Measurements from ENCODE around the gene RHBDL3. TPM values are rescaled to one million over a fixed set of nuclear protein-coding genes. Genes with fewer than 3 reads are reported as not detected.

The RHBDL3 gene
- total and polyA plus RNA-seq, 10 of the 15 experiments (the other 5 are each of a cell fraction or from before 2014, with no cell fraction given), result 0.04 to 0.24 (median 0.04) TPM; not detected in 5

- Histone ChIP-seq H3K9me3 (replicated peaks; ENCODE audit: control insufficient read depth, insufficient read depth, low read length) (no peaks in the 10 kb centered on the region), H3K27me3 (replicated peaks in 1 of 2; ENCODE audit: control insufficient read depth in 2 of 2, insufficient read depth in 2 of 2, low read length in 1 of 2) (no peaks in the 10 kb centered on the region), H3K4me1 (ENCODE audit: control insufficient read depth, insufficient read depth, low read length) (no peaks in the 10 kb centered on the region), H3K27ac (ENCODE audit: control insufficient read depth, insufficient read depth) (no peak overlapping the region), H3K4me3 (no peak overlapping the region), H3K36me3 (ENCODE audit: control insufficient read depth in 2 of 2, insufficient read depth in 2 of 2, low read length in 1 of 2) (no peaks in the 10 kb centered on the region), H2AFZ (ENCODE audit: control insufficient read depth, low read depth, low read length) (no peak overlapping the region), H3K79me2 (ENCODE audit: control insufficient read depth, insufficient read depth, low read length) (no peaks in the 10 kb centered on the region), H4K20me1 (ENCODE audit: control insufficient read depth, insufficient read depth) (no peaks in the 10 kb centered on the region), H3K4me2 (ENCODE audit: control insufficient read depth, insufficient read depth) (no peak overlapping the region), H3K9ac (ENCODE audit: control insufficient read depth, insufficient read depth, low read length) (no peak overlapping the region)
- TF ChIP-seq ZBTB40 (IDR thresholded peaks at IDR 0.05; ENCODE audit: borderline replicate concordance) (no peak), TCF3 (IDR thresholded peaks at IDR 0.05; ENCODE audit: borderline replicate concordance, insufficient read depth, low read depth, low read length) (no peak), NR2C2 (IDR thresholded peaks at IDR 0.05; ENCODE audit: borderline replicate concordance, control insufficient read depth, insufficient read length, low read depth) (no peak), RUNX3 (IDR thresholded peaks at IDR 0.05; ENCODE audit: low read length) (no peak), SRF (IDR thresholded peaks at IDR 0.05; ENCODE audit: low read depth in 2 of 2, low read length in 2 of 2) (no peak), SREBF1 (IDR thresholded peaks at IDR 0.05; ENCODE audit: low read length) (no peak), WRNIP1 (IDR thresholded peaks at IDR 0.05; ENCODE audit: borderline replicate concordance, low read depth, low read length) (no peak), KAT2A (conservative IDR thresholded peaks at IDR 0.05; ENCODE audit: control insufficient read depth, low read depth, low read length) (no peak), POU2F2 (IDR thresholded peaks at IDR 0.05; ENCODE audit: borderline replicate concordance, low read depth, low read length) (no peak), RCOR1 (conservative IDR thresholded peaks at IDR 0.05; ENCODE audit: low read depth, low read length) (no peak), FOXK2 (IDR thresholded peaks at IDR 0.05) (no peak), IKZF2 (IDR thresholded peaks at IDR 0.05) (no peak), NFXL1 (IDR thresholded peaks at IDR 0.05; ENCODE audit: borderline replicate concordance) (no peak), TCF7 (IDR thresholded peaks at IDR 0.05; ENCODE audit: borderline replicate concordance) (no peak), GABPA (IDR thresholded peaks at IDR 0.05; ENCODE audit: low read depth) (no peak), BHLHE40 (IDR thresholded peaks at IDR 0.05; ENCODE audit: borderline replicate concordance in 1 of 2, low read depth in 2 of 2, low read length in 1 of 2) (no peak), ELK1 (IDR thresholded peaks at IDR 0.05; ENCODE audit: low read depth, low read length) (no peak)
- FAIRE-seq, result no peak
- WGBS (ENCODE audit: insufficient coverage, insufficient replicate concordance, low lambda C conversion rate, missing lambda C conversion rate), result 85% methylated on average over 2 of the region's 2 CpGs
- BruUV-seq (replicated peaks), result no TSS peak
- ChIA-PET RAD21 (ENCODE audit: unreplicated experiment) (no interaction called here), SMC1A (ENCODE audit: uncharacterized antibody, unreplicated experiment) (no interaction called here), CTCF (no interaction called here), POLR2A (no interaction called here)
- intact Hi-C loops (cut with micrococcal nuclease; ENCODE audit: unreplicated experiment) (no loop called here), in situ Hi-C loops (cut with MboI) (no loop called here)
- ATAC-seq, result no peak
- no peak for DNase-seq (ENCODE audit: low read depth, low spot score)
Observed at GRCh38 chr17:32235588-32235987, 30.0 kb upstream of the RHBDL3 start.
